WTC11 (cell line): ENCODE results near the gene ELOVL6.

Source experiments
- CBFB ChIP-seq: sonication (generic); formaldehyde crosslinking; IDR thresholded peaks from 2 replicates; pipeline ENCODE4 v1.8.1; 2022; ENCODE audit warnings: mild to moderate bottlenecking, low read depth, missing genetic modification reagents
- ELF4 ChIP-seq: sonication (generic); formaldehyde crosslinking; IDR thresholded peaks from 2 replicates; pipeline ENCODE4 v1.8.1; 2022; ENCODE audit warnings: low read depth, mild to moderate bottlenecking, moderate library complexity, missing genetic modification reagents
- EMX1 ChIP-seq: fragments of 250-450 bp; sonication (Bioruptor Pico); IDR thresholded peaks from 2 replicates; pipeline ENCODE4 v1.8.0; 2021; ENCODE audit warnings: mild to moderate bottlenecking
- ETV6 ChIP-seq: sonication (generic); formaldehyde crosslinking; IDR thresholded peaks from 2 replicates; pipeline ENCODE4 v1.8.1; 2022; ENCODE audit warnings: mild to moderate bottlenecking, missing genetic modification reagents
- FOXJ3 ChIP-seq: sonication (generic); formaldehyde crosslinking; IDR thresholded peaks from 2 replicates; pipeline ENCODE4 v1.9.0; 2021; ENCODE audit warnings: missing genetic modification reagents, mild to moderate bottlenecking, borderline replicate concordance
- NR2C2 ChIP-seq: sonication (generic); formaldehyde crosslinking; IDR thresholded peaks from 2 replicates; pipeline ENCODE4 v1.8.0; 2022; ENCODE audit warnings: mild to moderate bottlenecking, missing genetic modification reagents
- RELA ChIP-seq: sonication (generic); formaldehyde crosslinking; IDR thresholded peaks from 2 replicates; pipeline ENCODE4 v1.8.1; 2022; ENCODE audit warnings: missing genetic modification reagents, mild to moderate bottlenecking, borderline replicate concordance
- TCF7 ChIP-seq: sonication (generic); formaldehyde crosslinking; IDR thresholded peaks from 2 replicates; pipeline ENCODE4 v1.8.0; 2022; ENCODE audit warnings: mild to moderate bottlenecking, low read depth, missing genetic modification reagents, moderate library complexity
- ZNF263 ChIP-seq: sonication (generic); formaldehyde crosslinking; IDR thresholded peaks from 2 replicates; pipeline ENCODE4 v1.8.1; 2022; ENCODE audit warnings: low read depth, mild to moderate bottlenecking, moderate library complexity, missing genetic modification reagents
- TF ChIP-seq, protein P1 (sequence below): sonication (generic); formaldehyde crosslinking; IDR thresholded peaks from 2 replicates; pipeline ENCODE4 v1.8.0; 2023; ENCODE audit warnings: missing genetic modification reagents, mild to moderate bottlenecking, borderline replicate concordance
- TF ChIP-seq, protein P2 (sequence below): sonication (generic); formaldehyde crosslinking; IDR thresholded peaks from 2 replicates; pipeline ENCODE4 v1.8.0; 2023; ENCODE audit warnings: missing genetic modification reagents
- TF ChIP-seq, protein P3 (sequence below): fragments of 200-600 bp; IDR thresholded peaks from 2 replicates; pipeline ENCODE4 v1.8.0; 2022; ENCODE audit warnings: antibody characterized with exemption
- TF ChIP-seq, protein P4 (sequence below): sonication (generic); formaldehyde crosslinking; IDR thresholded peaks from 2 replicates; pipeline ENCODE4 v1.8.0; 2022; ENCODE audit warnings: mild to moderate bottlenecking, missing genetic modification reagents

DNA sequence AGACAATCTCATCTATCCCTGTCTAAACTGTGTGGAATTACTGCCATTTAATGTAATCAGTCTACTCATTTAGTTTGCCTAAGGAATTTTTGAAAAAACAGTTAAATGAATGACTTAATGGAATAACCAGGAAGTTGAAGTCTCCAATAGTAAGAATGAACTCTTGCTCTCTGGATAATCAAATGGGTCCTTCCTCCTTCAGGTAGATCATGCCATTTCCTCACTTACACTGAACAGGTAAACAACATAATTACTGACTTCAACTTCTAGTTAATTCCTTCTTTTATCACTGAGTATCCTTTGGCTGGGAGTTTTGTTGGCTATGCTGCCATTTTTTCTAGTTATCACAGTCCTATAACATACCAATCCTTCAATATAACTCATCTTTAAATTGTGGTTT, 56.0 kb downstream of the ELOVL6 start:
- no peak for TF ChIP-seq TCF7 (CRISPR knock-in tag)
- TF ChIP-seq RELA (CRISPR knock-in tag): no peak
- no peak for TF ChIP-seq ZNF263 (CRISPR knock-in tag)
- no peak for TF ChIP-seq CBFB (CRISPR knock-in tag)
- TF ChIP-seq, protein P1, sequence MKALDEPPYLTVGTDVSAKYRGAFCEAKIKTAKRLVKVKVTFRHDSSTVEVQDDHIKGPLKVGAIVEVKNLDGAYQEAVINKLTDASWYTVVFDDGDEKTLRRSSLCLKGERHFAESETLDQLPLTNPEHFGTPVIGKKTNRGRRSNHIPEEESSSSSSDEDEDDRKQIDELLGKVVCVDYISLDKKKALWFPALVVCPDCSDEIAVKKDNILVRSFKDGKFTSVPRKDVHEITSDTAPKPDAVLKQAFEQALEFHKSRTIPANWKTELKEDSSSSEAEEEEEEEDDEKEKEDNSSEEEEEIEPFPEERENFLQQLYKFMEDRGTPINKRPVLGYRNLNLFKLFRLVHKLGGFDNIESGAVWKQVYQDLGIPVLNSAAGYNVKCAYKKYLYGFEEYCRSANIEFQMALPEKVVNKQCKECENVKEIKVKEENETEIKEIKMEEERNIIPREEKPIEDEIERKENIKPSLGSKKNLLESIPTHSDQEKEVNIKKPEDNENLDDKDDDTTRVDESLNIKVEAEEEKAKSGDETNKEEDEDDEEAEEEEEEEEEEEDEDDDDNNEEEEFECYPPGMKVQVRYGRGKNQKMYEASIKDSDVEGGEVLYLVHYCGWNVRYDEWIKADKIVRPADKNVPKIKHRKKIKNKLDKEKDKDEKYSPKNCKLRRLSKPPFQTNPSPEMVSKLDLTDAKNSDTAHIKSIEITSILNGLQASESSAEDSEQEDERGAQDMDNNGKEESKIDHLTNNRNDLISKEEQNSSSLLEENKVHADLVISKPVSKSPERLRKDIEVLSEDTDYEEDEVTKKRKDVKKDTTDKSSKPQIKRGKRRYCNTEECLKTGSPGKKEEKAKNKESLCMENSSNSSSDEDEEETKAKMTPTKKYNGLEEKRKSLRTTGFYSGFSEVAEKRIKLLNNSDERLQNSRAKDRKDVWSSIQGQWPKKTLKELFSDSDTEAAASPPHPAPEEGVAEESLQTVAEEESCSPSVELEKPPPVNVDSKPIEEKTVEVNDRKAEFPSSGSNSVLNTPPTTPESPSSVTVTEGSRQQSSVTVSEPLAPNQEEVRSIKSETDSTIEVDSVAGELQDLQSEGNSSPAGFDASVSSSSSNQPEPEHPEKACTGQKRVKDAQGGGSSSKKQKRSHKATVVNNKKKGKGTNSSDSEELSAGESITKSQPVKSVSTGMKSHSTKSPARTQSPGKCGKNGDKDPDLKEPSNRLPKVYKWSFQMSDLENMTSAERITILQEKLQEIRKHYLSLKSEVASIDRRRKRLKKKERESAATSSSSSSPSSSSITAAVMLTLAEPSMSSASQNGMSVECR: no peak
- TF ChIP-seq, protein P2, sequence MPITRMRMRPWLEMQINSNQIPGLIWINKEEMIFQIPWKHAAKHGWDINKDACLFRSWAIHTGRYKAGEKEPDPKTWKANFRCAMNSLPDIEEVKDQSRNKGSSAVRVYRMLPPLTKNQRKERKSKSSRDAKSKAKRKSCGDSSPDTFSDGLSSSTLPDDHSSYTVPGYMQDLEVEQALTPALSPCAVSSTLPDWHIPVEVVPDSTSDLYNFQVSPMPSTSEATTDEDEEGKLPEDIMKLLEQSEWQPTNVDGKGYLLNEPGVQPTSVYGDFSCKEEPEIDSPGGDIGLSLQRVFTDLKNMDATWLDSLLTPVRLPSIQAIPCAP (CRISPR knock-in tag): no peak
- TF ChIP-seq, protein P3, sequence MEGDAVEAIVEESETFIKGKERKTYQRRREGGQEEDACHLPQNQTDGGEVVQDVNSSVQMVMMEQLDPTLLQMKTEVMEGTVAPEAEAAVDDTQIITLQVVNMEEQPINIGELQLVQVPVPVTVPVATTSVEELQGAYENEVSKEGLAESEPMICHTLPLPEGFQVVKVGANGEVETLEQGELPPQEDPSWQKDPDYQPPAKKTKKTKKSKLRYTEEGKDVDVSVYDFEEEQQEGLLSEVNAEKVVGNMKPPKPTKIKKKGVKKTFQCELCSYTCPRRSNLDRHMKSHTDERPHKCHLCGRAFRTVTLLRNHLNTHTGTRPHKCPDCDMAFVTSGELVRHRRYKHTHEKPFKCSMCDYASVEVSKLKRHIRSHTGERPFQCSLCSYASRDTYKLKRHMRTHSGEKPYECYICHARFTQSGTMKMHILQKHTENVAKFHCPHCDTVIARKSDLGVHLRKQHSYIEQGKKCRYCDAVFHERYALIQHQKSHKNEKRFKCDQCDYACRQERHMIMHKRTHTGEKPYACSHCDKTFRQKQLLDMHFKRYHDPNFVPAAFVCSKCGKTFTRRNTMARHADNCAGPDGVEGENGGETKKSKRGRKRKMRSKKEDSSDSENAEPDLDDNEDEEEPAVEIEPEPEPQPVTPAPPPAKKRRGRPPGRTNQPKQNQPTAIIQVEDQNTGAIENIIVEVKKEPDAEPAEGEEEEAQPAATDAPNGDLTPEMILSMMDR: no peak
- TF ChIP-seq ELF4: no peak
- no peak for TF ChIP-seq FOXJ3 (CRISPR knock-in tag)
- TF ChIP-seq ETV6 (CRISPR knock-in tag): no peak
- TF ChIP-seq, protein P4, sequence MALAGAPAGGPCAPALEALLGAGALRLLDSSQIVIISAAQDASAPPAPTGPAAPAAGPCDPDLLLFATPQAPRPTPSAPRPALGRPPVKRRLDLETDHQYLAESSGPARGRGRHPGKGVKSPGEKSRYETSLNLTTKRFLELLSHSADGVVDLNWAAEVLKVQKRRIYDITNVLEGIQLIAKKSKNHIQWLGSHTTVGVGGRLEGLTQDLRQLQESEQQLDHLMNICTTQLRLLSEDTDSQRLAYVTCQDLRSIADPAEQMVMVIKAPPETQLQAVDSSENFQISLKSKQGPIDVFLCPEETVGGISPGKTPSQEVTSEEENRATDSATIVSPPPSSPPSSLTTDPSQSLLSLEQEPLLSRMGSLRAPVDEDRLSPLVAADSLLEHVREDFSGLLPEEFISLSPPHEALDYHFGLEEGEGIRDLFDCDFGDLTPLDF (CRISPR knock-in tag): no peak
- TF ChIP-seq EMX1 (CRISPR knock-in tag): no peak
- TF ChIP-seq NR2C2 (CRISPR knock-in tag): no peak
